HG03108 (cell line): Measurements from ENCODE around the gene LEFTY1.

Experiments used
- ATAC-seq: cut with Tn5 transposase; IDR thresholded peaks from one replicate; pipeline ENCODE4 v1.9.1; 2021; ENCODE audit warnings: moderate library complexity; ENCODE audit not compliant: unreplicated experiment

Gene LEFTY1

GRCh38 chr1:225873281-225873850 lies 15.6 kb downstream of the LEFTY1 start:
- ATAC-seq = no peak

- no peak for ATAC-seq
These were observed 16.9 kb downstream of the LEFTY1 start for GRCh38 chr1:225872075-225872430.

GRCh38 chr1:225871359-225872074 lies 17.4 kb downstream of the LEFTY1 start:
- no peak for ATAC-seq

- no peak for ATAC-seq
These were observed 18.0 kb downstream of the LEFTY1 start for GRCh38 chr1:225870911-225871310.

GRCh38 chr1:225868631-225869330 lies 20.2 kb downstream of the LEFTY1 start:
- ATAC-seq = no peak

- no peak for ATAC-seq
These were observed 22.0 kb downstream of the LEFTY1 start for GRCh38 chr1:225866981-225867380.

GRCh38 chr1:225866061-225866837 lies 22.7 kb downstream of the LEFTY1 start:
- ATAC-seq = no peak

- no peak for ATAC-seq
These were observed 23.4 kb downstream of the LEFTY1 start for GRCh38 chr1:225865514-225865913.

- no peak for ATAC-seq
These were observed 25.8 kb downstream of the LEFTY1 start for GRCh38 chr1:225863167-225863566.

- no peak for ATAC-seq
These were observed 26.4 kb downstream of the LEFTY1 start for GRCh38 chr1:225862581-225862950.

- no peak for ATAC-seq
These were observed 26.9 kb downstream of the LEFTY1 start for GRCh38 chr1:225861834-225862580.

- no peak for ATAC-seq
These were observed 28.0 kb downstream of the LEFTY1 start for GRCh38 chr1:225860876-225861441.

- no peak for ATAC-seq
These were observed 28.8 kb downstream of the LEFTY1 start for GRCh38 chr1:225860107-225860506.

GRCh38 chr1:225859151-225859550 lies 29.8 kb downstream of the LEFTY1 start:
- ATAC-seq = no peak

- ATAC-seq = no peak
These were observed 31.7 kb downstream of the LEFTY1 start for GRCh38 chr1:225857256-225857655.

- ATAC-seq = no peak
These were observed 33.2 kb downstream of the LEFTY1 start for GRCh38 chr1:225855503-225856300.

GRCh38 chr1:225853441-225853840 lies 35.5 kb downstream of the LEFTY1 start:
- no peak for ATAC-seq

GRCh38 chr1:225852413-225853124 lies 36.4 kb downstream of the LEFTY1 start:
- ATAC-seq = no peak

- ATAC-seq = peak; percentile 45
These were observed 37.1 kb downstream of the LEFTY1 start for GRCh38 chr1:225851805-225852204.
